DMS53 treated with DMSO at 0.1 percent for 48 hours (cell line): ENCODE measurements around the gene UBE2C.

Source experiments
- DNase-seq: peaks from one replicate; lab custom pipeline; 2025; ENCODE audit not compliant: unreplicated experiment; lab: John Stamatoyannopoulos, UW

The UBE2C gene

DNA sequence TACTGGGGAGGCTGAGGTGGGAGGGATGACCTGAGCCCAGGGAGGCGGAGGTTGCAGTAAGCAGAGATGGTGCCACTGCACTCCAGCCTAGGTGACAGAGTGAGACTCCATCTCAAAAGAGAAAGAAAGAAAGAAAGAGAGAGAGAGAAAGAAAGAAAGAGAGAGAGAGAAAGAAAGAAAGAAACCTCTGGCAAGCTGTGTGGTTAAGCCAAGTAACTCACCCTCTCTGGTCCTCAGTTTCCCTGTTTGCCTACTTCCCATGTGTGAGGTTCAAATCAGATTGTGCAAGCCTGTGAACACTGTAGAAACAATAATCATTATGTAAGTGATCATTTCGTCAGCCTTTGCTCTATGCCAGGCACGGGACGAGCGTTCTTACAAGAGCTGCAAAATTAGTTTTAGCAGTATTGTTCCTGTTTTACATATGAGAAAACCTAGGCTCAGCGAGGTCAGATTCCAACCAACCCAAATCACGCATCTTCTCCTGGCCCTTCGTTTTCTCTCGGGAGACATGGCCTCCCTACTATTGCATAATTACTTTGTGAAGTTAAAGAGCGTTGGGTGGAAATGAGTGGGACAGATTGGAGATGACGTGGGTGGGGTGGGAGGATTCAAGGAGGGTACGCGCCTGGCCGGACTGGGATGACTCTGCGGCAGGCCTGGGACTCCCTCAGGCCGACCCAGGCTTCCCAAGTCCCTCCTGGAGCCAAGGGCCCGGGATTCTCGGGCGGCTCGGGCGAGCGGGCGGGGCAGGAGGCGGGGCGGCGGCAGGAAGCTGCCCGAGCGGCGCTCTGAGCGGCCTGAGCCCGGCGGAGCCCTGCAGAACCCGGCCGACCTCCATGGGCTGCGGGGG is 20.8 kb downstream of the UBE2C start, which contains the start of gene SNX21:
SNX21 (plus strand) TSS at position 770 of the 853 bp plus-strand sequence. CDS start 121 bp downstream, outside the sequence.
- DNase-seq: peak; percentile 47

DNA sequence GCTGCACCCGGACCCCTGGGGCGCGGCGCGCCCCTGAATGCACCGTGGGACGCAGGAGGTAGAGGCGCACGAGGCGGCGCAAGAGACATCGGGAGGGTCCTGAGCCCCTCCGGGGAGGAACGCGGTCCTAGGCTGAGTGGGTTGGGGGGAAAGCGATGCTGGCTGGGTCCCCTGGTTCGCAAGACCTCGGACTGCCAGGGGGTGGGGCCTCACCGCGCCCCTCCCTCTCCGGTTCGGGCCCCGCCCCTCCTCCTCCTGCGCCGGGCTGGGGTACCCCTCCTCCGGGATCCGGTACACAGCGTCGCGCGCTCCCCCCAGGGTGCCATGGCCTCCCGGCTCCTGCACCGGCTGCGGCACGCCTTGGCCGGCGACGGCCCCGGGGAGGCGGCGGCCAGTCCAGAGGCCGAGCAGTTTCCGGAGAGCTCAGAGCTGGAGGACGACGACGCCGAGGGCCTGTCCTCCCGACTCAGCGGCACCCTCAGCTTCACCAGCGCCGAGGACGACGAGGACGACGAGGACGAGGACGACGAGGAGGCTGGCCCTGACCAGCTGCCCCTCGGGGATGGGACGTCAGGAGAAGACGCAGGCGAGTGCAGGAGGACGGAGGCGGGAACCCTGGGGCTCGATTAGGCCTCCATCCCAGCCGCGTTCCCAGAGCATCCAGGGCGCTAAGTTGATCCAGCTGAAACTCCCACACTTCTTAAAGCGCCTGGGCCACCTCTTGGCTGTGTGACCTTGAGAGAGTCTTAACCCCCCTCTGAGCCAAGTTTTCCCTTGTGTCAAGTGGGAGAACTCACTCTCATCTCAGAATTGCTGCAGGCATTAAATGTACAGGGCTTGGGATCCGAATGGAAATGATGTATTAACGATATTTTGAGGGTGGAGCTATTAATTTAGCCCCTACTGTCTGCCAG is 21.7 kb downstream of the UBE2C start:
- peak; percentile 38 for DNase-seq

DNA sequence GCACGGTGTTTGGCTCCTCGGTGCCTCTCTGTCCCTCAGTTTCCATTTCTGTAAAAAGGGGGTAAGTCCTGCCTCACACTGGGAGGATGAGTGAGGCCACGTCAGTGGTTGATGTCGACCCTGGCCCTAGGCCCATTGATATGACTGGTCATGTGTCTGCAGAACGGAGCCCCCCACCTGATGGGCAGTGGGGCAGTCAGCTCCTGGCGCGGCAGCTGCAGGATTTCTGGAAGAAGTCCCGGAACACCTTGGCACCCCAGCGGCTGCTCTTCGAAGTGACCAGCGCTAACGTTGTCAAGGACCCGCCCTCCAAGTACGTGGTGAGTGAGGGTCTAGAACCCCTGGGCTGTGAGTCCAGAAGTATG is 22.3 kb downstream of the UBE2C start:
- no peak for DNase-seq

DNA sequence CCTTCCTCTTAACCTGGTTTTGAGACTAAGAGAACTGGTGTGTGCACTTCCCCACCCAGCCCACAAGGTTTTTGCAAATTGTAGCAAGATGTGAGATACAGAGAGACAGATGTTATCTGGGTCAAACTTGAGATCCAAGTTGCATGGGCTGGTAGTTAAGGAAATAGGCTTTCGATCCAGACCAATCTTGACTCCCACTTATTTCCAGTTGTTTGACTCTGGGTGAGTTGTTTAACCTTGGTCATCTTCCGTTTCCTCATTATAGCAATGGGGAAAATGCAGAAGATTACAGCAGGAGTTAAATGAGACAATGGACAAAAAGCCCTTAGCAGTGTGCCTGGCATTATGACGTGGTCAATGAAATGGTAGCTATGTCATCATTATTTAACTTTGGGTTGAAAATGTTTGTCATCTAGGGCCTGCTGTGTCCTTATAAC is 22.9 kb downstream of the UBE2C start:
- DNase-seq: no peak

DNA sequence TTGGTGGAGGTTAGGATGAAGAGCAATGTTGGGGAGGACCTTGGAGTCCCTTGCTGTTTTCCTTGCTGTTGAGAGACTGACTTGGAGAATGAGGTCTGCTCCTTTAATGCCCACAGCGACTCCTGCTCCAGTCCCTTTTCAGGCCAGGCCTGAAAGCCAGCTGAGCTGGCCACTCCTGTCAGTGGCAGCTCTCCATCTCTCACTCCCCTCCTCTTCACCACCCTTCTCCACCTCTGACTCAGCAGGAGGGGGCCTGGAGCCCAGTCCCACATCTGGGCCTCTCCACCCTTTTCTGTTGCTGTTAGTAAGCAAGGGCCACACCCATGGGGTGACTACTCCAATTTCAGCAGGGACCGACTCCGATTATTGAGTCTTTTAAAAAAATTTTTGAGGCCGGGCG is 23.4 kb downstream of the UBE2C start:
- DNase-seq: no peak

DNA sequence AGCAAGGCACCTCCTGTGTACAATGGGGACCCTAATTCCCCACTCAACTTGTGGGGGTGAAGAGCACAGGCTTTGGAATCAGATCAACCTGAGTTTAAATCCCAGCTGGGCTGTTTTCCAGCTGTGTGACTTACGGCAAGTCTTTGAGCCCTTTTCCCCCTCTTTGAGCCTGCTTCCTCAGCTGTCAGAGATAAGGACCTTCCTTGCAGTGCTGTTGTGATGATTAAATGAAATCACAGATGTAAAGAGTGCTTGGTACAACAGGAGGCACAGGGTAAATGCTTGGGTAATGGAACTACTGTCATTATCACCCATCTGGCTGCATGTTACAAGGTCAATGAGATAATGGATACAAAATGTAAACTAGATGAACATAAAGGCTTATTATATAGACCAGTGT is 24.4 kb downstream of the UBE2C start:
- no peak for DNase-seq

DNA sequence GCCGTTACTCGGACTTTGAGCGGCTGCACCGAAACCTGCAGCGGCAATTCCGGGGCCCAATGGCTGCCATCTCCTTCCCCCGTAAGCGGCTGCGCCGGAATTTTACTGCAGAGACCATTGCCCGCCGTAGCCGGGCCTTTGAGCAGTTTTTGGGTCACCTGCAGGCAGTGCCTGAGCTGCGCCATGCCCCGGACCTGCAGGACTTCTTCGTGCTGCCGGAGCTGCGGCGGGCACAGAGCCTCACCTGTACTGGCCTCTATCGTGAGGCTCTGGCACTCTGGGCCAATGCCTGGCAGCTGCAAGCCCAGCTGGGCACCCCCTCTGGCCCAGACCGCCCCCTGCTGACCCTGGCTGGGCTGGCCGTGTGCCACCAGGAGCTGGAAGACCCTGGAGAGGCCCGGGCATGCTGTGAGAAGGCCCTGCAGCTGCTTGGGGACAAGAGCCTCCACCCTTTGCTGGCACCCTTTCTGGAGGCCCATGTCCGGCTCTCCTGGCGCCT is 28.3 kb downstream of the UBE2C start:
- DNase-seq: no peak

DNA sequence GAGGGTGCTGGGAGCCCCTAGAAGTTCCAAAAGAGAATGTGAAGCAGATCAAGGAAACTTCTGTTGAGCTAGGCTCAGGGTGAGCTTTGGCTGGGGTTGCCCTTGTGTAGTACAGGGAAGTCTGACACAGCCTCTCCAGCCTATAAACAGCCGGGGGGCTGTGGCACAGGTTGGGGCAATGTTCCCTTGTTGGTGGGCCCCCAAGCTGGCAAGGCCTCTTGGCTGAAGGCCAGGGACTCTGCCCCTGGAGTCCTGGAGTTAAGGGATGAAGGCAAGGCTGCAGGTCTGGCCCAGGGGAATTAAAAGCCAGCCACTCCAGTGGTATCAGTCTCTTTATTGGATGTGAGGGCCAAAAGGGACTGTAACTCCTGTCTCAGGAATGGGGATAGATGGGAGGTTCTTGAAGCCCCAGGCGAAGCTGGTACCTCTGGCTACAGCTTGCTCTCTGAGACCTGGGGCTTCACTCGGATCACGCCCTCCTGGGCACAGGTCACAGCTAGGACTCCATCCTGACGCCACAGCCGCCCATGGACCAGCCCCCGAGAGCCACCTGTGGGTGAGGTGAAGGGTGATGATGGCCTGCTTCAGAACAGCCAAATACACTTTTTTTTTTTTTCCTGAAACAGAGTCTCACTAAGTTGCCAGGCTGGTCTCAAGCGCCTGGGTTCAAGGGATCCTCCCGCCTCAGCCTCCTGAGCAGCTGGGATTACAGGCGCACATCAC is 29.1 kb downstream of the UBE2C start:
- no peak for DNase-seq

DNA sequence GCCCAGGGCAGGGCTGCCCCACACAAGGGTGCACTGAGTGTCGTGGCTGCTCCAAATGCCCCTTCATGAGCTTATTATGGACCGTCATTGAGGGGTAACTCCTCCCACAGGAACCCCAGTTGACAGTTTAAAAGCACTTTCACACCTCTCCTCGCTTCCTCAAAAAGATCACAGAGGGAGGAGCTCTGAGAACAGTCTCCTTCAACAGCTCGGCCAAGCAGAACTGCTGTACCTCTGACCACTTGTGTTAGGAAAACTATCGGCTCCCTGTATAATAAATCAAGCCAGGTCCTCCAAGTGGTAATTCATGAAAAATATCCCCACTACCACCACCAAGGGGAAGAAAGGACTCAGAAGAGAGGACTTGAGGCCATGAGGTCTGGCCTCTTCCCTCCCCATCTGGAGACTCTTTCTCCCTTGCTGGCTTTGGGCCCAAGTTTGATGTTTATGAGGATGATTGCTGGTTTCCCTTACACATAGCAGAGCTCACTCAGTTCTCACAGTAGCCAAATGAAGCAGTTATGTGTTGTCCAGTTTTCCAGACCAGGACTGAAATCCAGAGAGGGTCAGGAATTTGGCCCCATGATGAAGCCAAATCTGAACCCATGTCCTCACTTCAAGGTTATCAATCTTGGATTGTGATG is 29.8 kb downstream of the UBE2C start:
- DNase-seq: no peak

DNA sequence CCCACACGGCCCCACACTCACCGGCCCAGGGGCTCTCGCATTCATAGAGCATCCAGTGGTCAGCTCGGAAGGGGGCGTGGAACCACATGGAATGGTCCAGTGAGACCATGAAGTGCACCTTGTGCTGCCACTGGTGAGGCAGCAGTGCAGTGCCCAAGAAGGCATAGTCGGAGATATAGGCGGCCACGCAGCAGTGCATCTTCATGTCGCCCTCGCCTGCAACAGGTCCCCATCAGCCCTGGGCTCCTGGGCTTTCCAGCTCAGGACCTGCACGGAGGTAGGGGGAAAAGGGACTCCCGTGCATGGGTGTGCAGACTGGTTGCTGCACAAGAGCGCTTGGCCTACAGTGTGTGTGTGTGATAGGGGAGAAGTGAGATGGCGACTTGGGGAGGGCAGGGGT is 31.1 kb downstream of the UBE2C start:
- no peak for DNase-seq

DNA sequence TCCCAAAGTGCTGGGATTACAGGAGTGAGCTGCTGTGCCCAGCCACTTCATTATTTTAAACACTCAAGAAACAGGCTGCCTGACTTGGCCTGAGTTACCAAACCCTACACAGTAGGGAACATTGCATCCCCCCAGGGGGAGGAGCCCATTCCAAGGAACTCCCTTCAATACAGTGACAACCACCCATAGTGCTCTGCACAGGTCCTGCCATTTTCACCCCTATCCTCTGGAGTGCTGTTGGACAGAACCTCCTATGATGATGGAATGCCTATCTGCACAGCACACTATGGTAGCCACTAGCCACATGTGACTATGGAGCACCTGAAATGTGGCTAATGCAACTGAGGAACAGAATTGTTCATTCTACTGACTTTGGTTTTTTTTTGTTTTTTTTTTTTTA is 33.0 kb downstream of the UBE2C start:
- no peak for DNase-seq

DNA sequence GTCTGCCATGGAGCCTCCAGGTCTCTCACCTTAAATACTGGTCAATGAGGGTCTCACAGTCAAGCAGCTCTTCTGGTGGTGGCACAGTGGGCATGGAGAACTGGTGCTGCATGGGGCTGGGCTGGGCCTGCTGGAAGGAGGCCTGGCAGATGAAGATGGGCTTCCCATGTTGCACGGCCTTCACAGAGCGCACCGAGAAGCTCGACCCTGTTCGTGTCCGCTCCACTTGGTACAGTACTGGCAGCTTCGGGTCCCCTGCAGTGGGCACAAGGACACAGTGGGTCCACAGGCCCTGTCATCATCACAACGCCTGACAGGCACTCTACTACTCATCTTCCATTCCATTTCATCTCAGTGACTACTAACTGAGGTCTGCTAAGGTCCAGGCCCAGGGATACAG is 36.0 kb downstream of the UBE2C start:
- no peak for DNase-seq

DNA sequence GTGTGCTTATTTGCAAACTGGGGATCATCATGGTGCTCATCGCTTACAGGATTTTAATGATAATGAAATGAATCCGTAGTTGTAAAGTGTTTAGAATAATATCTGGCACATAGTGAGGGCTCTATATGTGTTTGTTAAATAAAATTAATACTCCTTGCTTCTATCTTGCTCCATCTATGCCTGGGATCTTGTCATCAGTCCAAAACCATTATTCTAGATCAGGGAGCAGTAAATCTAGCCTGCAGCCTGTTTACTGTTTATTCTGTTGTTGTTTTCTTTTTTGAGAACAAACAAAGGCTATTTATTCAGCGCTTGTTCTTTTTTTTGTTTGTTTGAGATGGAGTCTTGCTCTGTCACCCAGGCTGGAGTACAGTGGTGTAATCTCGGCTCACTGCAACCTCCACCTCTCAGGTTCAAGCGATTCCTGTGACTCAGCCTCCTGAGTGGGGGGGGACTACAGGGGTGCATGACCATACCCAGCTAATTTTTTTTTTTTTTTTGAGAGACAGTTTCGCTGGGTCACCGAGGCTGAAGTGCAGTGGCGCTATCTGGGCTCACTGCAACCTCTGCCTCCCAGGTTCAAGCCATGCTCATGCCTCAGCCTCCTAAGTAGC is 36.6 kb downstream of the UBE2C start:
- DNase-seq: no peak

DNA sequence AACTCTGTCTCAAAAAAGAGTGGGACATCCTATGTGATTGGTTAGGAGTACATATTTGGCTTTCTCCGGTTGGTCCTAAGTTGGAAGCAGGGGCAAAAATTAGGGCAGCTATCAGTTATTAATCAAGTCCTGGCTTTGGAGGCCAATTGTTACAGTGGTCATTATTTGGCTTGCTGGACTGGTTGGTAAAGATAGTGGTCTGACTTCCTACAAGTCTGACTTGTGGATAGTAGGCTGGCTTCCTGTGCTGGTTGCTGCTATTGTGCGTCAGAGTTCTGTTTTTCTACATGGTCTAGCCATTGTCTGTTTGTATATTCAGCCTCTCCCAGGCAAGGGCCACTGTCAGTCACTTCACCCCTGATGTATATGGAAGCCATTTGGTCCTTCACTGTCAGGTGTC is 37.8 kb downstream of the UBE2C start:
- DNase-seq: no peak

DNA sequence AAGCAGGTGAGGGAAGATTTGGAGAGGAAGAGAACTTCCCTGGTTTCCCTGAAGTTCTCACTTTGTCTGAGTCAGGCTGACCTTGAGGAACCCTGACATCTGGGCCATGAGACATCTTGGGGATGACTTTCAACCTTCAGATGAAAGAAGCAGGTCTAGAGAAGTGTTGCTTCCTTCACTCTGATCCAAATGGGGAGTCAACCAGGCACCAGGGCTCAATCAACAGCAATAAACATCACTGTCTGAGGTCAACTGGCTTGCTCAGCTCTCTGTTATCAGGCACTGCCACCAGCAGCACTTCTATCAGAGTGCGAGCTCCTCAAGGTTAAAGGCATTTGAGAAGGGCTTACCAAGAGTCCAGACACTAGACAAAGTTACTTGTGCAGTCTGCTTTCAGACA is 38.5 kb downstream of the UBE2C start:
- DNase-seq: no peak

DNA sequence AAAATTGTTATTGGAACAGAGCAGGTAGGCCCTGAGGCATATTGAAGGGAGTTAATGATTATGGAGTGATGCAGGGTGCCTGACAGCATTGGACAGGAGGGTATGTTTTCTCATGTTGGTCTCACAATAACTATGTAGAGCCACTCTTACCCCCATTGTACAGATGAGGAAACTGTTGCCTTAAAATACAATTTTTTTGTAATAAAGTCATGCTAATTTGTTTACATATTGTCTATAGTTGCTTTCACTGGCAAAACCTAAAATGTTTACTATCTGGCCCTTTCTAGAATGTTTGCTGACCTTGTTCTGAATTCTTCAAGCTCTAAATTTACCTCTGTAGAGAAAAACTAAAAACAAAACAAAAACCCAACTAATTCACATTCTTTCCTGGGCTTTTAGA is 39.1 kb downstream of the UBE2C start:
- no peak for DNase-seq

DNA sequence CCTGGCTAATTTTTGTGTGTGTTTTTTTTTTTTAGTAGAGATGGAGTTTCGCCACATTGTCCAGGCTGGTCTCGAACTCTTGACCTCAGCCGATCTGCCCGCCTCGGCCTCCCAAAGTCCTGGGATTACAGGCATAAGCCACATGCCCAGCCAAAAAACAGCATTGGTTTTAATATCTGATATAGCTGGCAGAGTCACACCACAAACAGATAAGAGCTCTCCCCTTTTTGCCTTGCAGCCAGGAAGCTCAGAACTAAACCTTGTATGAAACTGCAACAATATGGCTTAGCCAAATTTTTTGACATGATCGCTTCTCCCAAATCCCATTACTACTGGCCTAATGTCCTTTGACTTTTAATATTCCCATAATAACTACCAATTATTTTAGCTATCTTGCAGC is 39.9 kb downstream of the UBE2C start:
- DNase-seq: no peak

DNA sequence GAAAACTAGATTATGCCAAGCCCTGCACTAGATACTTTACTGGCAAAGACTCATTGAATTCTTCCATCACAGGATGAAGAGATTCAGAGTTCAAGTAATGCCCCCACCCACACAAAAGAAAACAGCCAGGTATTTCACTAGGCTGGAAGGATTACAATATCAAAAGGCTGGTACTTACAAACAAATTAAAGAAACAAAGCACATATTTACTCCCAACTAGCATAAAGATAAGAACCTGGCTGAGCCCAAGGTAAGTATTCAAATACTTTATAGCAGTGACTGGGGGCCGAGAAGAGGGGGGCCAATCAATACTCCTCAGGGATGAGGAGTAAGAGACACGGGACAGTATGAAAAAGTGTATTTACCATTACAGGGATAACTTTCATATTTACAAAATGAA is 41.0 kb downstream of the UBE2C start:
- DNase-seq: no peak

DNA sequence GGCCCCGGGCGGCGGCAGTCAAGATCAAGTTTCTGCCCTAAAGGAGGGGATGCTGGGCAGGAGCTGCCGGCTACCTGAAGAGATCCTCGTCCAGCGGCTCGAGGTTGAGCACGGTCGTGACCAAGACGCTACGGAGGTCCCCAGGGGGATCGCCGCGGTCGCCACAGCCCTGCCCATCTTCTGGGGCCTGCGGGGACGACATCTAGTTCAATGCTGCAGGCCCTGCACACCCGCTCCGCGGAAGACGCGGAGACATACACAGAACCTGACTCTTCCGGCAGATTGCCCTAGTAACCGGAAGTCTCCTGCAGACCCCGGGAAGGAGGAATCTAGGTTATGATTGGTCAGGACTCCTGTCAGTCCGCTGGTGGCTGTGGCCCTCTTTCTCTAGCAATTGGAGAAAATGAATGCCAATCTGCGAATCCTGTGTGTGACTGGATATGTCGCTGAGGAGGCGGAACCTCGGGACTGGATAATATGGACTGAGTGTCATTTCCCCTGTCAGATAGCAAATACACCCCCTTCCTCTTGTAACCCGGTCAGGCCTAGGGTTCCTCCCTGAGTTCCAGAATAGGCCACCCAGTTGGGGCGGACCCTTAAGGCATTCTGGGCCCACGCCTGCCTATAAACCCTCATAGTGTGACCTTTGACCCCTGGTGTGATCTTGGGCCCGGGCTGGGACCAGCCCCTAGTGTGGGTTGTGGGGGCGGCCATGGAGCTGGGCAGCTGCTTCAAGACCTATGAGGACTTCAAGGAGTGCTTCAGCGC is 44.9 kb downstream of the UBE2C start, which contains the start of the genes ACOT8 and ZSWIM3:
ACOT8 (minus strand) TSS at position 279 of the 768 bp plus-strand sequence; CDS start at position 202, 77 bp downstream.
ZSWIM3 (plus strand) TSS at position 501 of the 768 bp plus-strand sequence; CDS start at position 713, 212 bp downstream.
- peak; percentile 100 for DNase-seq
